ENCODE results near the gene ATP8B1.

Gene ATP8B1

GRCh38 chr18:57816208-57816954, 13.3 kb upstream of the ATP8B1 start:
- no peak for DNase-seq

DNA sequence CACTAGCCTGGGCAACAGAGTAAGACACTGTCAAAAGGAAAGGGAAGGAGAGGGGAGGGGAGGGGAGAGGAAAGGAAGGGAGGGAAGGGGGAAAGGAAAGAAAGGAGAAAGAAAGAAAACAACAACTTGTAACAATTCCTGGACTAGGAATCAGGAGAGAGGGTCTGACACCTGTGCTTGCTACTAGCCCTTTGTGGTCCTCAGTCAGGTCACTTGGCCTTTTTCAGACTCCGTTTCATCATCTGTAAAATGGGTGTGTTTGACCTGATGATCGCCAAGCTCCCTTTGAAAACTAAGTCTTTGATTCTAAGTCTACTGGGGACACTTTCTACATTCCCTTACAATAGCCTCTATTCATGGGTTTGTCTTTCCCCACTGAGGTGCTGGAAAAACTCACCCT, 11.4 kb upstream of the ATP8B1 start:
- DNase-seq = no peak

- DNase-seq = peak; percentile 98
Observed at GRCh38 chr18:57813245-57813644, 10.1 kb upstream of the ATP8B1 start.

DNA sequence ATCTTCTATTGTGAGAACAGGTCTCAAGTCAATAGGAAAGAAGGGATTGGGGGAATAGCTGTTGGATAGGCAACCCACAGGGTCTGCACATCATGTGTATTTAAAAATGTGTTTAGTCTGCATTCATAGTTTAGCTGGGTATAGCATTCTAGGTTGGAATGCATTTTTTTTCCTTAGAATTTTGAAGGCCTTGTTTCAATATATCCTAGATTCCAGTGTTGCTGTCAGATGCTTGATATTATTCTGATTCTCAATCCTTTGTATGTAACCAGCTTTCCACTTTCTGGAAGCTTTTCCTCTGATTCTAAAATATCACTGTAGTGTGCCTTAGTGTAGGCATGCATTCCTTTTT, 9.0 kb upstream of the ATP8B1 start:
- DNase-seq = no peak

DNA sequence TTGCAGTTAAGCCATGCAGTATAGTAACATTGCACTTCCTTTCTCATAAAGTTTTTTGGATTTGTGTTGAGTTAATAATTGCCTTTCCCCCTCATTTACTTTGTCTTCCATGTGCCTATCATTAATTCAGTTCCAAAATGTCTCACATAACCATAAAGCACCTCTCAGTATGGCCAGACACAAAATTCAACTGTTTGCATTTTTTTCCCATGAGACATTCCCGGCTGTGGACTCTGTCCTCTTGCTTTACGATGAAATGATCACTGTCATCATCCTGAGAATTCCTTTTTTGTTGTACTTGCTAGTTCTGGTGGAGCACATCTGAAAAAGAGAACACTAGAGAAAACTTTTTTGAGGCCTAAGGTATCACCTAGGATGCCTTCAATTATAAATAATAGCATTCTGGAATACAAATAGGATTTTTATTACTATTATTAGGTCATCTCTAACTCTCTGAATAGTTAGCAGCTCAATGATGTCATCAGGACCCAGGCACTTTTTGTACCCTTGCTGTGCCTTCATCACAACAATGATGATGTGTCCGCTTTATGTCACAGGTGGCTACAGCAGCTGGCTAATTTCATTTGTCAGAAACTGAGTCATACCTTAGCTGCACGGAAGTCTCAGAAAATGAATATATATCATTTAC, 8.5 kb upstream of the ATP8B1 start:
- peak; percentile 85 for DNase-seq

GRCh38 chr18:57809190-57809589, 6.1 kb upstream of the ATP8B1 start:
- no peak for DNase-seq

DNA sequence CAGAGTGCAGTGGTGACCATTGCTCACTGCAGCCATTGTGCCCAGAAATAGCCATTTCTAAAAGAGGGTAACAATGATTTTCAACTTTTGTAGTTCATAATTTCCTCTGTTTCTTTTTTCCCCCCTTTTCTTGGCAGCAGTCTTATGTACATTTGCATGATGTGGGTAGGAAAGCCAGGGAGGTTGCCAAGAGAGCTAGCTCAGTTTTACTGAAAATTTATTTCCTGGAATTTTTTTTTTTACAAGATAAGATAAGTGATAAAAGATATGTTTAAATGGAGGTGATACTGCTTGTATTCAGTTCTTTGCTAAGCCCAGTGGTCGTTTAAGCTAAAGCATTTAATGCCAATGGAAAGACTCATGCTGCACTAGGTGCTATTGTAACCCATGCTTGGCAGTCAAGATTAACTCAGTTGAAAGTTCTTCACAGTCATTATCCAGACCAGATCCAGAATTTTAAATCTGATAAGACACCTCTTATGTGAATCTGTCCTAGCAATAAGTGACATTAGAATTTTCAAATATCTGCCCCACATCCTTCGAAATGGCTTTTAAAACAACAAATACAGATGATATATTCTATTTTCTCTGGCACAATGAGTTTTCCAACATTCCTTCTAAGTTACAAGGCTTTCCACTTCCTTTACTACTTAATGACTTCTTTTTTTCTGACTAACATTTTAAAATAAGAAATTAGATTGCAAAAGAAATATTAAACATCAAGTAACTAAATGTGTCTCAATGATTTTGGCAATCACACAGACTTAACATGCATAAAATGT, 4.4 kb upstream of the ATP8B1 start:
- peak; percentile 94 for DNase-seq

- DNase-seq = peak; percentile 96
Observed at GRCh38 chr18:57806978-57807285, 3.8 kb upstream of the ATP8B1 start.

DNA sequence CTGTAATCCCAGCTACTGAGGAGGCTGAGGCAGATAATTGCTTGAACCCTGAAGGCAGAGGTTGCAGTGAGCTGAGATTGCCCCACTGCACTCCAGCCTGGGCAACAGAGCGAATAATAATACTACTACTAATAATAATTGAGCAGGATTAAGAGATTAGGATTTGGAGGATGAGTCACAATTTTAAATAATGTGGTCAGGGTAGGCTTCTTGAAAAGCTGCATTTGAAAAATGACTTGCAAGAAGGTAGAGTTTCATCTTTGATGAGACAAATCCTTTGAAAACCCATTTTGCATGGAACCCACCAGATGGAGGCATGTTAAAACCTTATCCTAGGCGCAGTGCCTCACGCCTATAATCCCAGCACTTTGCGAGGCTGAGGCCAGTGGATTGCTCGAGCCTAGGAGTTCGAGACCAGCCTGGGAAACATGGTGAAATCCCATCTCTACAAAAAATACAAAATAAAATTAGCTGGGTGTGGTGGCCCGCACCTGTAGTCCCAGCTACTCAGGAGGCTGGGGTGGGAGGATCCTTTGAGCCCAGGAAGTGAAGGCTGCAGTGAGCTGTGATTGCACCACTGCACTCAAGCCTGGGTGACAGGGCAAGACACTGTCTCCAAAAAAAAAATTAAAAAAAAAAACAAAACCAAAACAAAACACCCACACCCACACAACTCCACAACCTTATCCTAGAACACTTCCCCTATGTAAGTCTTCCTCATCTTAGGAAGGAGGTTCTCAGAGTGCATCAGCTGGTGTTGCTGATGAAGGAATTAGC, 3.3 kb upstream of the ATP8B1 start:
- no peak for DNase-seq

GRCh38 chr18:57805117-57805516, 2.0 kb upstream of the ATP8B1 start:
- DNase-seq = no peak

DNA sequence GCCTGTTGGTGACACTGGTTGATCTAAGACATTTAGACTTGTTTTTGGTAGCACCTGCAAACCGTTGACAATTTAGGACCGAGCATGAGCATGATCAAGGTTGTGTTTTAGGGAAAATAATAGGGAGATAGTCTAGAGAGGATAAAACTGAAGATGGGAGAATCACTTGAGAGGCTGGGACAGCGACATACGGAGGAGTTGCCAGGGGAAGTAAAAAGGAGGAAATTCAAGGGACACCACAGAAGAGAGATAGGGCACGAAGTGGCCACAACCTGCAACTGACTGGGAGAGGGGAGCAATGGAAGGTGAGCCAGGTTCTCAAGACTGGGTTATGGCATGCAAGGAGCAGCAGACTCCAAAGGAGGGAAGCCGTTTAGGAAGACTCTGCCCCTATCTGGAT, 1.4 kb upstream of the ATP8B1 start:
- DNase-seq = no peak

DNA sequence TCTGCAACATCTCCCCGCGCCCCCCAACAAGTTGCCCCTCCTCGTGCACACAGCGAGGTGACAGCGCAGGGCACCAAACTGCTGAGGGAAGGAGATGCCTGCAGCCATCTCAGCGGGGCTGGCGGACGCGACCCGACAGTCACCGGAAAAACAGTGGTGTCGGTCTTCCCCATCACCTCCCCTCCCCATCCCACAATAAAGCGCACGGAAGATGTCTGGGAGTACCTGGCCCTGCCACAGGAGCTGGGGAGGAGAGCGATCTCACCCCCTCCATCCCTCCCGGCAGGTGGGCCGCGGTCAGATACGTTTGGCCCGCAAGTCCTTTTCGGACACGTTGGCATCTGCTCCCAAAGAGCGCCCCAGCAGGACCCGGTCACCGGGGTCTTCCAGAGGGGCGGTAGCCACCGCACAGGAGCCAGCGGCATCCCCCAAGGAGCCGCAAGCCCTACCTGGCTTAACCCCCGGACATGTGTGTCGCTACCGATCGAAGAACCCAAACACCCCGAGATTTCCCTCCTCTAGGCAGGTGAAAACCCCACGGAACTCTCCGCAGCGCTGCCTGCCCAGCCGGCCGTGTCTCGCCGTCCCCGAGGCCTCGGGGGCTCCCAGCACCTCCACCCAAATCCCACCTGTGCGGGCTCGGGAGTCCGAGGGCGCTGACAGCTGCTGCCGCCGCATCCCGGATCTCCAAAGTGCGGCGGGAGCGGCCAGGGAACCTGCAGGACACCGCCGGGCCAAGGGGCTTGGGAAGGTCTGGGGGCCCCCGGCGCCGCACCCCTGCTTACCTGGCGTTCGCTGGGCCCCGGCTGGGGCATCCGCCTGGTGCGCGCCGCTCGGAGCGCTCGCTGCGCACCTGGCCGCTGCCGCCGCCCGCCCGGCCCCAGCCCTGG, 657 bp downstream of the ATP8B1 start:
- no peak for DNase-seq

DNA sequence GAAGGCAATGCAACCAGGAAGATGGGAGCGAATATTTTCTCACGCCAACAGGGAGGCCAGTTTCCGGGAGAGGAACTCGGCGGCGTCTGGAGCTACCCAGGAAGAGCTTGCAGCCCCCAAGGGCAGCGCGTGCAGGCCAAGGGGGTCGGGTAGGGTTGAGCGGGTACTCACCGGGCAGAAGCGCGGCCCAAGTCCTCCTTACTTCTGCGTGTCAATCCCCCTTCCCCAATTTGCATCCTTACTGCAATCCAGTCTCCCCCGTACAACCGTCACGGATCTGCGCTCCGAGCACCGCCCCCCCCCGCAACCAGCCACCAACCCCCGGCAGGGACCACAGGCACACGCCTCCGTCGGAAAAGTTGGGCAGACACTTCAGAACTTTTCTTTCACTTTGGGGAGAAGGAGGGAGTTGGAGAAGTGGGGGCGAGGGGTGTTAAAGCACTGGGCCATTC, 1.3 kb downstream of the ATP8B1 start:
- DNase-seq = peak; percentile 62

DNA sequence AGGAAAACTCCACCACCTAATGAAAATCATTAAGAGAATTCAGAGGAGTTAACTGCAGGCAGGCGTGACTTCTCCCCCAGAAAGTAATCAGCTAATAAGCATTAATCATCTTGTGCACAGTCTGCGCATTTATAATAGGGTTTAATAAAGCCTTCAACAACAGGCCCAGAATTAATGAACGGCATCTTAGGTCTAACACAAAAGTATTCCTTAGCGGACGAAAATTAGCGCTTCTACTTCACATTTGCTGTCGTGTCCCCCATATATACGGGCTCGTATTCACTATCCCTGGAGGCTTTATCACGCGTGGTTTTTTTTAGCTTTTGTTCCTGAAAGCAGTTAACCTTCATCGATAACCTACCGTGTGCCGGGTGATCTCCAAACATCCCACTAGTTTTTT, 1.8 kb downstream of the ATP8B1 start:
- no peak for DNase-seq

DNA sequence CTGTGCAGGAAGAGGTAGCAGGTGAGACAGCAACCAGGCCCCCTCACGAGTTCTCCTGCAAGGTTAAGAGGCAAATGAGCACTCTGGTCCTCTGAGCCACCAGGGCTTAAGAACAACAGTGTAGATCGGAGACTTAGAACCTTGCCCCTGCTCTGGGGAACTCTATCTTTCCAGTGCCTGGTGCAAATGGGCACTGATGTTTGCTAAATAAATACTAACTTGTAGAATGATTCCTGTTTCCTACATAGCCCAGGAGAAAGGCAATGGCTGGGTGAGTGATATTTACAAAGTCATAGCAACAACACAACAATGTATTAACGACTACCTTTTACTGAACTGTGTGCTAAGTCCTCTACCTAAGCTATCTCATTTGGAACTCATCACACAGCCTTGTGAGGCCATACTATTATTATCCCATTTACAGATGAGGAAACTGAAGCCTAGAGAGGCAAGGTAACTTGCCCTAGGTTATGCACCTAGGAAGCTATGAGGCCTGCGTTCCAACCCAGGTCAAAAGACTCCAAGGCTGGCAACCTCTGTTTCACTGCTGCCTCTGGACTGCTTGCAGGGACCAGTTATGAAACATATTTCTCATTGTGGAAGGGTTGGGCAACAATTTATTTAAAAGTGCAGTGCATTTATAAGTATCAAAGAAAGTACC, 4.3 kb downstream of the ATP8B1 start:
- DNase-seq = no peak

DNA sequence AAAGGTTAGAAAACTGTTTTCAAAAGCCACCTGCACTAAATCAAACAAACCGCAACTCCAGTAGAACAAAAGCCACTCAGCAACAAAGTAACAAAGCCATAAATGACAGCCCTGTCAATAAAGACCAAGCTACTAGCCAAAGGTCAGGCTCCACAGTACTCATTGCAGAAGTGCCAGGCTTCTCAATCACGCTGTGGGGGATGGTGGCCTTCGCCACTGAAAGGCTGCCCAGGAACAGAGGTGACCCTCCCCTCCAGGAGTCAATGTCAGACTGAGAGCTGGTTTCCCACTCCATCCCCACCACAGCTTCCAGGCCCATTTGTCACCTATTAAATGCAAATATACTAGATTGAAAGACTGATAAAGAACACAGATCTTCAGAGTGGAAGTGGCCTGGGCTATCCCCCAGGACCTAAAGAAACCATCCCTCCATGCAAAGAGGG, 5.9 kb downstream of the ATP8B1 start:
- DNase-seq = no peak

DNA sequence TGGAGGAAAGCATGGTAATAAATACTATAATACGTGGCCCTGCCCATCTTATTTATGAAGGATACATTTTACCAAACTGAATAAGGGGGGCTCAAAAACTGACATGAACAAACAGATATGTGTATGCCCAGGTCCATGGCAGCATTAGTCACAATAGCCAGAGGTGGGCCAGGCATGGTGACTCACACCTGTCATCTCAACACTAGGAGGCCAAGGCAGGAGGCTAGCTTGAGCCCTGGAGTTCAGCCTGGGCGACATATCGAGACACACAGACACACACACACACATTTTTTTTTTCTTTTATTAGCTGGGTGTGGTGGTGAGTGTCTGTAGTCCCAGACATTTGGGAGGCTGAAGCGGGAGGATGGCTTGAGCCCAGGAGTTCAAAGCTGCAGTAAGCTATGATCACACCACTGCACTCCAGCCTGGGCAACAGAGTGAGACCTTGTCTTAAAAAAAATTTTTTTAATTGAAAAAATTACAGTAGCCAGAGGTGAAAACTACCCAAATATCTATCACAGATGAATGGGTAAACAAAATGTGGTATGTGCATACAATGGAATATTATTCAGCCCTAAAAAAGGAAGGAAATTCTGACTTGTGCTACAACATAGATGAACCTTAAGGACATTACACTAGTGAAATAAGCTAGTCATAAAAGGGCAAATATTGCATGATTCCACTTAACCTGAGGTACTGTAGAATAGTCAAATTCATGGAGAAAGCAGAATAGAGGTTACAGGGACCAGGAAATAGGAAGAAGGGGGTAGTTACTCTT, 8.0 kb downstream of the ATP8B1 start:
- DNase-seq = no peak

DNA sequence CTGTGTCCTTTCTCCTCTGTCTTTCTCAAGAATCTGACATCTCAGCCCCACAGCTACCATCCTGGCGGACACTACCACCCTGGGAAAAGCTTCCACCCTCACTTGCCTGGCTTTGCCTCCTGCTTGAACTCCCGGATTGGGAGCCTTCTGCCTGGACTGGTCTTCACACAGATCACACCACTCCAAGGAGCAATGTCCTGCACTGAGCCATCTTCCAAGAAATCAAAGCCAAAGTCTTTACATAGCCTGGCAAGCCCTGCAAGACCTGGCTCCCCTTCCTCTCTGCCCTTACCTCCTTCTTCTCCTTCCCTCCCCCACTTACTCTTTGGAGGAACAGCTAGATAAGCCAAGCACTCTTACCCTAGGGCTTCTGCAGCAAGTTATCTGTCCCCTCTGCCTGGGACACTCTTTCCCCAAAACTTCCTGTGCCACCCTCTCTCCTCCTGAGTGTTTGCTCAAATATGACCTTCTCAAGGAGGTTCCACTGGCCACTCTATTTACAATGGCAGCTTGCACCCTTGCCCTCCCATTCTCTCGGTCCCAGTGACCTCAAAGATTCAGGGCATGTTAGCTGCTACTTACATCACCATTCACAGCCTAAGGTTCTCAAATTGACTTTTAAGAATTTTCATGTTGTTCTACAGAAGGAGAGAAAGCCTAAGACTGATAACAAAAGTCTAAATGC, 9.7 kb downstream of the ATP8B1 start:
- DNase-seq = no peak

DNA sequence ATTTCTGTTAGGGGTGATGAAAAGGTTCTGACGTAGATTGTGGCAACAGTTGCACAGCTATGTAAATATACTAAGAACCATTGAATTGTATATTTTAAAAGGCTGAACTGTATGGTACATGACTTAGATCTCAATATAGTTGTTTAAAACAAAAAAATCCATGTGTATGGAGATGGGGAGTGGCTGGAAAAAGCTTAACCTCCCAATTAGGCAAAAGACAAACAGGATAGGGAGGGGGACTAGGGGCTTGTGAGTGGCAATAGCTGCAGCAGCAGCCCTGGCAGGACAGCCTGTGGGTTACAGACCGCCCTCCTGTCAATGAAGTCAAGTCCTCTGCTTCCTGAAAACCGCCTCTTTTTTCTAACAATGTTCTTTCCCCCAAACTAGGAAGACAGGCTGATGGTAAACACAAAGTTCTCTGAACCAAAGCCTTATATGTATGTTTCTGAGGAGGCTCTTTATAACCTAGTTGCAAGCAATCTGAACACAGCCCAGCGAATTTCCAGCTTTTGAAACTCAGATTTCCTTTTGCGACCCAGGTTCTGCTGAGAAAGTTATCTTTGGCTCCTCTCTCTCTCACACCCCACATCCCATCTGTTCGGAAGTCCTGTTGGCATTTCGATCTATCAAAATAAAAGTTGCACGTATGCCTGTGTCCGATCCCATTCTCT, 10.3 kb downstream of the ATP8B1 start:
- no peak for DNase-seq
